Keratinocyte (primary cell): ENCODE measurements around the gene TUBB2B. TPM values are rescaled to one million over a fixed set of nuclear protein-coding genes. Genes with fewer than 3 reads are reported as not detected.

Experiments used
- DNase-seq: peaks from one replicate; pipeline ENCODE4 v3.0.0-alpha.2; 2011; ENCODE audit warnings: low read depth, missing footprints, low spot score
- FAIRE-seq: peaks from 2 replicates; lab custom pipeline; 2011; peaks lifted over from hg19 to GRCh38; lab: Jason Lieb, UNC
- H2AFZ ChIP-seq: 2 replicates; pipeline ENCODE4 v1.6.0; 2012; ENCODE audit warnings: low read length, control low read depth, inconsistent platforms; ENCODE audit not compliant: control insufficient read depth
- H3K27ac ChIP-seq: 2 replicates; pipeline ENCODE4 v1.5.1; 2011; ENCODE audit warnings: low read length; ENCODE audit not compliant: control insufficient read depth, insufficient read depth
- H3K27me3 ChIP-seq: 3 replicates; pipeline ENCODE4 v1.6.0; 2011; ENCODE audit warnings: low read length; ENCODE audit not compliant: control insufficient read depth, insufficient read depth; ENCODE audit errors: extremely low read depth
- H3K36me3 ChIP-seq, 2 experiments: 2 replicates in 1 of 2; 3 replicates in 1 of 2; pipeline ENCODE4 v1.5.1; 2011; ENCODE audit warnings: low read length in 2 of 2, mild to moderate bottlenecking in 1 of 2; ENCODE audit not compliant: control insufficient read depth in 2 of 2, insufficient read depth in 2 of 2; ENCODE audit errors: extremely low read depth in 1 of 2
- H3K4me1 ChIP-seq: 3 replicates; pipeline ENCODE4 v1.5.1; 2011; ENCODE audit warnings: low read length; ENCODE audit not compliant: control insufficient read depth, insufficient read depth; ENCODE audit errors: extremely low read depth
- H3K4me2 ChIP-seq: 3 replicates; pipeline ENCODE4 v1.6.0; 2011; ENCODE audit warnings: low read depth, low read length; ENCODE audit not compliant: control insufficient read depth, insufficient read depth; ENCODE audit errors: extremely low read depth
- H3K4me3 ChIP-seq, 3 experiments: fragments of 200-600 bp in 1 of 3; sonication (generic) in 1 of 3; 2 replicates in 2 of 3; 3 replicates in 1 of 3; pipeline ENCODE4 v1.5.1; 2011 to 2016; ENCODE audit warnings: low read length in 3 of 3, mild to moderate bottlenecking in 3 of 3, control low read depth in 2 of 3, inconsistent platforms in 1 of 3, low read depth in 1 of 3, mixed read lengths in 1 of 3, mixed run types in 1 of 3, moderate library complexity in 1 of 3; ENCODE audit not compliant: control insufficient read depth in 2 of 3, insufficient read depth in 2 of 3; ENCODE audit errors: extremely low read depth in 1 of 3
- H3K79me2 ChIP-seq: 2 replicates; pipeline ENCODE4 v1.6.0; 2012; ENCODE audit warnings: low read length; ENCODE audit not compliant: control insufficient read depth, insufficient read depth
- H3K9ac ChIP-seq: 3 replicates; pipeline ENCODE4 v1.6.0; 2011; ENCODE audit warnings: low read length; ENCODE audit not compliant: control insufficient read depth, insufficient read depth; ENCODE audit errors: extremely low read depth
- H3K9me1 ChIP-seq: 3 replicates; pipeline ENCODE4 v1.6.0; 2011; ENCODE audit warnings: low read length; ENCODE audit not compliant: control insufficient read depth, insufficient read depth; ENCODE audit errors: extremely low read depth
- H3K9me3 ChIP-seq: 2 replicates; pipeline ENCODE4 v1.5.1; 2012; ENCODE audit warnings: low read depth, low read length; ENCODE audit not compliant: control insufficient read depth
- H4K20me1 ChIP-seq: 3 replicates; pipeline ENCODE4 v1.6.0; 2011; ENCODE audit warnings: low read length; ENCODE audit not compliant: control insufficient read depth, insufficient read depth; ENCODE audit errors: extremely low read depth
- EZH2 ChIP-seq: IDR thresholded peaks from one replicate; pipeline ENCODE4 v1.6.1; 2012; ENCODE audit warnings: inconsistent platforms, mild to moderate bottlenecking, low read length, moderate library complexity
- dilution Hi-C: fragments of 300-500 bp; cut with MboI; formaldehyde crosslinking; loops from one replicate; pipeline ENCODE4 v1.7.0; 2020; ENCODE audit warnings: low sequenced_read_pairs; ENCODE audit not compliant: extremely low pct_ligation_motif_present
- polyA plus RNA-seq, 5 experiments: library from polyadenylated mRNA; depleted of rRNA in 3 of 5; stranded (reverse) in 3 of 5; stranded (forward) in 1 of 5; unstranded in 1 of 5; fragments of >200 nt; gene quantifications; 1 replicate in 1 of 5; 2 replicates in 3 of 5; 3 replicates in 1 of 5; pipeline versions ENCODE4 v1.2.1 to v1.2.3, GENCODE V29; 2011 to 2012; ENCODE audit warnings: missing spikeins in 2 of 5, low read depth in 1 of 5, low replicate concordance in 1 of 5
- TF ChIP-seq, protein P1 (sequence below), 3 experiments: IDR thresholded peaks in 1 of 3; conservative IDR thresholded peaks in 1 of 3; optimal IDR thresholded peaks in 1 of 3; 2 replicates in 2 of 3; 3 replicates in 1 of 3; pipeline versions ENCODE3 to v1.5.1; 2011; ENCODE audit warnings: low read length in 3 of 3, mild to moderate bottlenecking in 3 of 3, moderate library complexity in 2 of 3, control low read depth in 1 of 3, inconsistent platforms in 1 of 3; ENCODE audit not compliant: insufficient read depth in 2 of 3; ENCODE audit errors: extremely low read depth in 1 of 3

The TUBB2B gene
- polyA plus RNA-seq, 1 donor (not counting 4 experiments of a cell fraction or from before 2014, with no cell fraction given) = not detected

DNA sequence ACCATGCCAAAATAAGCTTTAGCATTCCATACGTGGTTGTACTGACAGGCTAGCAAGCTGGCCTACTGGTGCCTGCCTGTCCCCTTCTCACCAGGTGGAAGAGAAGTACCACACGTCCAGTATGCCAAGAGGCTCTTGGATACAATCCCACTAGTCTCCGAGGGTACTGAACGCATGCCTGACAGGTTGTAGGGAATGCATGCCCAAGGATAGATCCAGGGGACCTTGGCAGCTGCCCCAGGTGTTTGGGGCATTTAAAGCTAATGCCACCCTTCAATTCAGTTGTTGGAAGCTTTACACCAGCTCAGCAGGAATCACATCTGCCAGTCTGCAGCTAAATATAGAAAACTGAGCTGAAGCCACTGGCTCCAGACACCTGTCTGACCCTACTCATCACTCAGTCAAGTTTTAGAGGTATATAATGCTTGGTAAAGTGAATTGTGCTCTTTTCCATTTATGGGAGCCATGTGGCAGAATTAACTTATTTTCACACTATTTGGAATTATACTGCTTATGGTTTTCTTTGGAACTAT is 4.9 kb downstream of the TUBB2B start:
- TF ChIP-seq EZH2 = no peak
- TF ChIP-seq, protein P1, sequence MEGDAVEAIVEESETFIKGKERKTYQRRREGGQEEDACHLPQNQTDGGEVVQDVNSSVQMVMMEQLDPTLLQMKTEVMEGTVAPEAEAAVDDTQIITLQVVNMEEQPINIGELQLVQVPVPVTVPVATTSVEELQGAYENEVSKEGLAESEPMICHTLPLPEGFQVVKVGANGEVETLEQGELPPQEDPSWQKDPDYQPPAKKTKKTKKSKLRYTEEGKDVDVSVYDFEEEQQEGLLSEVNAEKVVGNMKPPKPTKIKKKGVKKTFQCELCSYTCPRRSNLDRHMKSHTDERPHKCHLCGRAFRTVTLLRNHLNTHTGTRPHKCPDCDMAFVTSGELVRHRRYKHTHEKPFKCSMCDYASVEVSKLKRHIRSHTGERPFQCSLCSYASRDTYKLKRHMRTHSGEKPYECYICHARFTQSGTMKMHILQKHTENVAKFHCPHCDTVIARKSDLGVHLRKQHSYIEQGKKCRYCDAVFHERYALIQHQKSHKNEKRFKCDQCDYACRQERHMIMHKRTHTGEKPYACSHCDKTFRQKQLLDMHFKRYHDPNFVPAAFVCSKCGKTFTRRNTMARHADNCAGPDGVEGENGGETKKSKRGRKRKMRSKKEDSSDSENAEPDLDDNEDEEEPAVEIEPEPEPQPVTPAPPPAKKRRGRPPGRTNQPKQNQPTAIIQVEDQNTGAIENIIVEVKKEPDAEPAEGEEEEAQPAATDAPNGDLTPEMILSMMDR (optimal IDR thresholded peaks at IDR 0.05 in 1 of 3, IDR thresholded peaks at IDR 0.05 in 1 of 3, conservative IDR thresholded peaks at IDR 0.05 in 1 of 3; ENCODE audit: extremely low read depth in 1 of 3, insufficient read depth in 2 of 3, low read length in 3 of 3) = no peak
- no peak overlapping the region for H3K27ac ChIP-seq
- H3K27me3 ChIP-seq = peaks cover 36% of the 10 kb centered on the region
- FAIRE-seq (no peak), DNase-seq (no peak)
- H3K4me2 ChIP-seq = no peak overlapping the region
- H3K4me3 ChIP-seq = no peak overlapping the region
- H3K9ac ChIP-seq = no peak overlapping the region
- H3K9me3 ChIP-seq = no peaks in the 10 kb centered on the region
- no peaks in the 10 kb centered on the region for H3K79me2 ChIP-seq
- H2AFZ ChIP-seq = no peak overlapping the region
- no peaks in the 10 kb centered on the region for H4K20me1 ChIP-seq
- H3K4me1 ChIP-seq = peaks cover 9% of the 10 kb centered on the region
- H3K9me1 ChIP-seq = no peaks in the 10 kb centered on the region
- dilution Hi-C loops = no loop called here
- no peaks in the 10 kb centered on the region for H3K36me3 ChIP-seq

GRCh38 chr6:3221578-3221977 is 5.9 kb downstream of the TUBB2B start:
- DNase-seq (no peak), FAIRE-seq (no peak)
- H3K4me2 ChIP-seq = no peak overlapping the region
- H3K4me3 ChIP-seq = no peak overlapping the region
- dilution Hi-C loops = no loop called here
- H2AFZ ChIP-seq = no peak overlapping the region
- peaks cover 26% of the 10 kb centered on the region for H3K27me3 ChIP-seq
- H3K36me3 ChIP-seq = no peaks in the 10 kb centered on the region
- no peak overlapping the region for H3K27ac ChIP-seq
- H3K79me2 ChIP-seq = no peaks in the 10 kb centered on the region
- H3K9ac ChIP-seq = no peak overlapping the region
- no peaks in the 10 kb centered on the region for H4K20me1 ChIP-seq
- H3K4me1 ChIP-seq = no peaks in the 10 kb centered on the region
- H3K9me1 ChIP-seq = no peaks in the 10 kb centered on the region
- no peak for TF ChIP-seq EZH2
- TF ChIP-seq, protein P1 (optimal IDR thresholded peaks at IDR 0.05 in 1 of 3, IDR thresholded peaks at IDR 0.05 in 1 of 3, conservative IDR thresholded peaks at IDR 0.05 in 1 of 3; ENCODE audit: extremely low read depth in 1 of 3, insufficient read depth in 2 of 3, low read length in 3 of 3) = no peak
- no peaks in the 10 kb centered on the region for H3K9me3 ChIP-seq
